IPS-18c (cell line): ENCODE data around the gene RMP24.
"Not testable (repeated sequence)": the region's sequence is repeated elsewhere in the genome, so short reads cannot be mapped to it uniquely, and the experiment has no call there.

ENCODE experiments used
- H3K4me3 ChIP-seq: 2 replicates; pipeline ENCODE4 v1.7.0; 2013; ENCODE audit warnings: low read depth, mild to moderate bottlenecking, low read length, moderate library complexity; ENCODE audit not compliant: insufficient read depth
- H3K9me3 ChIP-seq: one replicate; pipeline ENCODE4 v1.6.1; 2013; ENCODE audit warnings: mild to moderate bottlenecking, low read length, moderate library complexity; ENCODE audit not compliant: control insufficient read depth, insufficient read depth

Gene RMP24

GRCh38 chr18:36006997-36007396 is 34.5 kb downstream of the RMP24 start:
- Histone ChIP-seq H3K9me3 (no peaks in the 10 kb centered on the region), H3K4me3 (no peak overlapping the region)

- Histone ChIP-seq H3K9me3 (no peaks in the 10 kb centered on the region), H3K4me3 (no peak overlapping the region)
Observed at GRCh38 chr18:36009214-36009613, 36.7 kb downstream of the RMP24 start.

DNA sequence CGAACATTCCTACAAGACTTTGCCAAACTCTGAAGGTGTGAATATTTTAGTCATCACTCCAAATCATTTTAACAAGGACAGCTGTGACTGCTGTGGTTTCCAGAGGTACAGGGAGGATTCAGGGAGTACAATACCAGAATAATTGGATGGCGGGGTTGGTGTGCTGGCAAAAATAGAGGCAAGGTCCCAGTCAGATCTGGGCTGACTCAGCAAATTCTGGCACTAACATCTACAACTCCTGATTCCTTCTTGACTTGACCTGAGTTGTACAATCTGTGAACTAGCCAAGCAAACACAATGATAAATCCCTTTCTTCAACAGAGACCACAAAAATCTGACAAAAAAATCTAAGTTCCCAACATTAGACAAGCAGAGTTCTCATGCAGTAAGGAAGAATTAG is 40.4 kb downstream of the RMP24 start:
- H3K9me3 ChIP-seq, result no peaks in the 10 kb centered on the region
- no peak overlapping the region for H3K4me3 ChIP-seq

- no peak overlapping the region for H3K4me3 ChIP-seq
- no peaks in the 10 kb centered on the region for H3K9me3 ChIP-seq
Observed at GRCh38 chr18:36015629-36016028, 43.1 kb downstream of the RMP24 start.

DNA sequence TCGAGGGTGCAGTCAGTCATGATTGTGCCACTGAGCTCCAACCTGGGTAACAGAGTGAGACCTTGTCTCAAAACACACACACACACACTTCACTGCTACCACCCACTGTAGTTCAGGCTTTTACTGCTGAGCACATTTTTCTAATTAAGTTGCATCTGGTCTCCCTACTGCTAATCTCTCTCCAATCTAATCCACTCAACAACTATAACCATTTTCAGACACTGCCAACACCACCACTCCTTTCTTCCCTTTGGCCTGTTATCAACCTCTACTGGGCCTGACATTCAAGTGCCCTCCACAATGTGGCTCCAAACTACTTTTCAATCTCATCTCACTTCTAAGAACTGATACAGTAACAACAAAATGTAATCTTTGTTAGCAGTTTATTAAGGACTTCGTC is 44.8 kb downstream of the RMP24 start:
- Histone ChIP-seq H3K9me3 (no peaks in the 10 kb centered on the region), H3K4me3 (no peak overlapping the region)

- H3K4me3 ChIP-seq, result no peak overlapping the region
- H3K9me3 ChIP-seq, result no peaks in the 10 kb centered on the region
Observed at GRCh38 chr18:36020174-36020711, 47.8 kb downstream of the RMP24 start.

- Histone ChIP-seq H3K4me3 (no peak overlapping the region), H3K9me3 (no peaks in the 10 kb centered on the region)
Observed at GRCh38 chr18:36023336-36023735, 50.9 kb downstream of the RMP24 start.

- H3K4me3 ChIP-seq, H3K9me3 ChIP-seq: not testable (repeated sequence)
Observed at GRCh38 chr18:36024241-36024640, 51.8 kb downstream of the RMP24 start.

DNA sequence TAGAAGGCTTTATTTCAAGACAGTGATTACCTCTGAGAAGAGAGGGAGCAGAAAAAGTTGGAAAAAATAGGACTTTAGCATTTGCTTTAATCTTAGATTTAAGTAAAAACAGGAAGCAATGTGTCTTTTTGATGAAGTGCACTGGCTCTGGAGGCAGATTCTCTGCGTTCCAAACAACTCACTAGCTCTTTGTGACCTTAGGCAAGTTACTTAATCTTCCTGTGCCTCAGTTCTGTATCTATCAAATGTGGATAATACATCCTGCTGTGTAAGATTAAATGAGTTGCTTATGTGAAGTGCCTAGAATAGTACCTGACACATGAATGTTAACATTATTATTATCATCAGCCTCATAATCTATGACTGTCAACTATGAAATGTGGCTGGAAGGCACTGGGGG is 52.5 kb downstream of the RMP24 start:
- Histone ChIP-seq H3K4me3 (no peak overlapping the region), H3K9me3 (no peaks in the 10 kb centered on the region)

DNA sequence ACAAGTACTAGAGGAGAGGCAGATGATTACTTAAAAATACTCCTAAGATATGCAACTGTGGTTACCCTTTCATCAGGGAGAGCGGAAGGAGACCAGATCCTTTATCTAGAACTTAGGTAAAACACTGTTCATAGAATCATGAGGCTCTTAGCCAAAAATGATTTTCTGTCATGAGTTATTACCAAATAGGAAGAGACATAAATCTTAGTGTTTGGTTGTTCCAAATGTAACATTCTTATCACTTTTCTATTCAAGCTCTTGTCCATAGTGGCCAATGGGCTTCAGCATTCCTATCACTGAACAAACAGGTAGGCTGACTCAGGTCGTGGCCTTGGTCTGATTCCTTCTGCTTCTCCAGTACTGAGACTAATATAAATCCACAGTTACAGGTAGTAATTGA is 56.4 kb downstream of the RMP24 start:
- H3K9me3 ChIP-seq, result no peaks in the 10 kb centered on the region
- H3K4me3 ChIP-seq, result no peak overlapping the region
